Panc1 (cell line): ENCODE data around the gene MTUS2.

Experiments used
- CTCF ChIP-seq: fragments of 450-650 bp; IDR thresholded peaks from 2 replicates; pipeline ENCODE4 v1.5.1; 2017; ENCODE audit warnings: mild to moderate bottlenecking
- POLR2AphosphoS5 ChIP-seq: IDR thresholded peaks from 2 replicates; pipeline ENCODE4 v1.6.1; 2012; ENCODE audit warnings: mild to moderate bottlenecking, low read depth, low read length, moderate library complexity
- REST ChIP-seq, 2 experiments: IDR thresholded peaks; 2 replicates each; pipeline ENCODE4 v1.6.1; 2011 to 2012; ENCODE audit warnings: low read depth in 2 of 2, control low read depth in 1 of 2, low read length in 1 of 2, mild to moderate bottlenecking in 1 of 2, moderate library complexity in 1 of 2; ENCODE audit not compliant: insufficient read depth in 1 of 2
- SIN3A ChIP-seq: IDR thresholded peaks from 2 replicates; pipeline ENCODE4 v1.6.1; 2012; ENCODE audit warnings: low read depth, mild to moderate bottlenecking, low read length, moderate library complexity, borderline replicate concordance; ENCODE audit not compliant: insufficient read depth
- TCF7L2 ChIP-seq: IDR thresholded peaks from 2 replicates; pipeline ENCODE4 v1.6.1; 2011; ENCODE audit warnings: mild to moderate bottlenecking, low read depth, low read length, inconsistent platforms

DNA sequence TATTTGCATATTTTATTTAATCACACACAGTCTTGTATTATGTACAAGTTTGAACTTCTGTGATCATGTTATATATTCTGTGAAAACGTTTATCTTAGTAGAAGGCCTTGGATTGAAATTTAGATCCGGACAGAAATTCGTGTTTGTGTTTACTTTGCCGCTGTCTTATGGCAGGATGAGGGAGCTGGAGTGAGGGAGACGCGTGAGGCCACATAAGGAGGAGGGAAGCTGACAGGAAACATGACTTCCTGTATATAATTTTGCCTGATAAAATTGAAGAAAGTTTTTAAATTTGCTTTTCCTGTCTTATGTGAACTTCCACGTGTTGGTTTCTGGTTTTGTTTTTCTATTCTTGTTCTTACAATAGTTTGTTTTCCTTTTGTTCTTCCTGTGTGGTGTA lies 200.2 kb downstream of the MTUS2 start:
- TF ChIP-seq CTCF (no peak), TCF7L2 (no peak), REST (IDR thresholded peaks at IDR 0.05; ENCODE audit: insufficient read depth in 1 of 2, low read depth in 2 of 2, low read length in 1 of 2) (no peak), POLR2AphosphoS5 (no peak), SIN3A (no peak)
